DMS79 (cell line): ENCODE results near the gene ULBP1.
"Not testable (repeated sequence)": the region's sequence is repeated elsewhere in the genome, so short reads cannot be mapped to it uniquely, and the experiment has no call there.

ENCODE experiments used
- DNase-seq: peaks from one replicate; lab custom pipeline; 2025; lab: John Stamatoyannopoulos, UW

Gene ULBP1

DNA sequence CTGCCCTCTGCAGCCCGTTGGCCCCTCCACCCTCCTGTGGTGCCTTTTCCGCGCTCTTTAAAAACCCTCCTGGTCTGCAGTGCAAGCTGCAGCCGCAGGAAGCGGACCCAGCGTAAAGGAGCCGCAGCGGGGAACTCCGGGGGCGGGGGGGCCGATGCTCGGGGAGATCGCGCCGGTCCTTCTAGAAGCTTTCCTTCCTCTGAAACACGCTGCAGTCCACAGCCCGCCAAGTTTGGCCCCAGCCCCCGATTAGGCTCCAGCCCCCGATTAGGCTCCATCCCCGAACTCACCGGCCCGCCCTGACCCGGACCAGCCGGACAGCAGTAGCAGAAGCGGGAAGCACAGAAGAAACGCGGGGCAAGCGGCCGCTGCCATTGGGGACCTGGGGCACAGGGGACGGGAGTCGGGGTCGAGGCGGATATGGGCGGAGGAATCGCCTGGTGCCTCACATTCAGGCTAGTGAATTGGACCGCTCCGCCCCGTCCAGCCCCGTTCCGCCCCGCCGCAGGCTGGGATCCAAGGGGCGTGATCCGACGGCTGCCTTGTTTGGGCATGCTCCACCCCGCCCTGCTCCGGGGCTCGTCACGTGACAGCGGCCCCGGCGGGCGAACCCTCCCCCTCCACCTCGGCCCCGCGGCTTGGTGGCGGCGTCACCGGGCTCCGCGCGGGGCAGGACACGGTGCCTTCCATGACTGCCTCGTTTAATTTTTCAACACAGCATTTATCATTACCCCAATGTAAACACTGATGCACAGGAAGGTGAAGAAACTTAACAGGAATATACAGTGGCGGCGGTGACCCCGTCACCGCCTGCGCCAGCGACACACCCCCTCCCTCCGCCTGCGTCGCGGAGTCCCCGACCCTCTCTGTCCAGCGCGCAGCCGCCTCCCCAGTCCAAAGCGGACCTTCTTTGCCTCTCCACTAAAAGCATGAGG lies 41.3 kb downstream of the ULBP1 start:
- DNase-seq, result peak; percentile 76

DNA sequence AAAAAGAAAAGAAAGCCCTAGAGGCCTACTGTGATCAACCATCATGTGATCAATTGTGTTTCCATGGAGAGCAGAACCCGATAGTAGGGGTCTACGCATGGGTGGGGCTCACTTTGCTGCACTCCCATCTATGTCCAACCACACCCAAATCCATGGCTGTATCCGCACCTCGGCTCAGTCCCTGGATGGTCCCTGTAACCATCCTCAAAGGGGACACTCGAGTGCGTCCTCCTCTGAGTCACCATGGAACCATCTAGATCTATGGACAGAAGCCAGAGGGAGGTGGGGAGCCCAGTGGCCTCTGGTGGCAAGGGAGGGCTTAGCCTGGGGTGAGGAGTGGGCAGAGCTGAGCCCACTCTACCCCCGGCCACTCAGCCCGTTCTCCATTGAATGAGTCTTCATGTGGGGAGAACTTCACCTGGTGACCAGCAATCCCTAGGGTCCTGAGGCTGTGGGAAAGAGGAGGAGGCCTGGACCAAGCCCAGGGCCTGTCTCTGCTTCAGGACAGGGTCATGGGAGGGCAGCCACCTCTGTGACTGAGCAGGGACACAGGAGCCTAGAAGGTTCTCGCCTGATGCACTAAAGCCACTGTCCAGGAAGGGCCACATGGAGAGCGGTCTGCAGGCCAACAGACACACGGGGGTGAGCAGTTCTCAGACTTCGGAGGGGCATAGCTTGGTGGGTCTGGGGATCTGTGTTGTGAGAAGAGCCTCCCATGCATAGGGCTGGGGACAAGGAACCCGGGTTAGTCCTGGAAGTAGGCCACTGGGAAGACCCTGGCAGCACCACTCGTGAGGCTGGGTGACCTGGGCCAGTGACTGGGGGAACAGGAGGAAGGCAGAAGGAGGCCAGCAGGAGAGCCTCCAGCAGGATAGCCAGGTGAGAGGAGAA lies 42.3 kb downstream of the ULBP1 start:
- no peak for DNase-seq

- no peak for DNase-seq
Measured at GRCh38 chr6:150006961-150007464, 43.3 kb downstream of the ULBP1 start.

DNA sequence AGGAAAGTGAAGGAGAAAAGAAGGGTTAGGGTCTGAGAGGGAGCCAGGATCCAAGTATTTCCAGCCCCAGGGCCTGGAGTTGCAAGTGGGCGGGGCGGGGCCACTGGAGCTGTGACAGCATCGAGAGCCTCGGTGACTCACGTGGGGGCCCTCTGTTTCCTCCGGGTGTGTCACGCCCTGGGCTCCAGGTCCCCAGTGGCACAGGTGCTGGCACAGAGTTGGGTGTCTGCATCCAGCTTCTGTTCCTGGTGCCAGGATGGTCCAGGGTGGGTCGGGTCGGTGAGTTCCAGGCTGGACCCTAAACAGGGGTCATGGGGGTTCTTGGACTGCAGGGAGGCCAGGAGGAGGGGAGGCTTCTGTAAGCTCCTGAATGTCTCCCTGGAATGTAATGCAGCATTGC lies 44.8 kb downstream of the ULBP1 start:
- no peak for DNase-seq

DNA sequence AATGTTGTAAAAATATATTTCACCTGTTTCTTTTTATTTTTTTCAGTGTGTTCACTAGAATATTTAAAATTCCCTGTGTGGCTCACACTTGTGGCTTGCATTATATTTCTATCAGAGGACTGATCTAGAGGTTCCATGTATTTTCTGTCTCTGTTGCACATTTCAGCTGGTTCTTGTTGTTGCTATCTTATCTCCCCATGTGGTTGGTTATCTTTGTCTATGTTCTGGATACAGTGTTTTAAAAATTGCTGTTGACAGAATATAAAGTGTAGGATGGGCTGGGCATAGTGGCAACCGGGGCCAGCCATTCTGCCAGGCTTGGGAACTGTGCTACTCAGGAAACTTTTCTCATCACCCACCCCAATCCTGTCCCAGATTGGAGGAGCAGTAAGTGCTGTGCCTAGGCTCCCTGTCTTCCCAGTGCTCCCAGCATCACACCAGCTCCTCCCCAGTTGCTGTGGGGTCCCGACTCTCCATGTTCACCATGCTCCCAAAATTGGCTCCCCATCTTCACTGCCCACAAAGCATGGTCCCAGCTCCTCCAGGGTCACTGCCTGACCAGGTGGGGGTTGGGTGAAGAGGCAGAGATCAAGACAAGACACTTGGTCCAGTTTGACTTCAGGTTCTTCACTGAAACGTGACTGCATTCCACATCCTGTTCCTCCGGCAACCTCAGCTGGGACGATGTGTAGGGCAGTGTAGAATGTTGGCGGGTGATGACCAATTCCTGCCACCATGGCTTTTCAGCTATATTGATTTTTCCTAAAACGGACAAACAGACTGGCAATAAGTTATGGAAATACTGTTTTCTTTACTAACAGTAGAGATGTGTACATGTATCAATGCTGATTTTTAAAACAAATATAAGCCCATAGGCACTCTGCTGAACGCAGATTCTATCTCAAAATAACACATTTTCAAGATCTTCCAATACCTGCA lies 49.4 kb downstream of the ULBP1 start:
- DNase-seq, result not testable (repeated sequence)

- not testable (repeated sequence) for DNase-seq
Measured at GRCh38 chr6:150013785-150014622, 50.3 kb downstream of the ULBP1 start.

GRCh38 chr6:150014623-150015280 lies 51.0 kb downstream of the ULBP1 start:
- DNase-seq, result not testable (repeated sequence)

- not testable (repeated sequence) for DNase-seq
Measured at GRCh38 chr6:150015281-150016001, 51.7 kb downstream of the ULBP1 start.

DNA sequence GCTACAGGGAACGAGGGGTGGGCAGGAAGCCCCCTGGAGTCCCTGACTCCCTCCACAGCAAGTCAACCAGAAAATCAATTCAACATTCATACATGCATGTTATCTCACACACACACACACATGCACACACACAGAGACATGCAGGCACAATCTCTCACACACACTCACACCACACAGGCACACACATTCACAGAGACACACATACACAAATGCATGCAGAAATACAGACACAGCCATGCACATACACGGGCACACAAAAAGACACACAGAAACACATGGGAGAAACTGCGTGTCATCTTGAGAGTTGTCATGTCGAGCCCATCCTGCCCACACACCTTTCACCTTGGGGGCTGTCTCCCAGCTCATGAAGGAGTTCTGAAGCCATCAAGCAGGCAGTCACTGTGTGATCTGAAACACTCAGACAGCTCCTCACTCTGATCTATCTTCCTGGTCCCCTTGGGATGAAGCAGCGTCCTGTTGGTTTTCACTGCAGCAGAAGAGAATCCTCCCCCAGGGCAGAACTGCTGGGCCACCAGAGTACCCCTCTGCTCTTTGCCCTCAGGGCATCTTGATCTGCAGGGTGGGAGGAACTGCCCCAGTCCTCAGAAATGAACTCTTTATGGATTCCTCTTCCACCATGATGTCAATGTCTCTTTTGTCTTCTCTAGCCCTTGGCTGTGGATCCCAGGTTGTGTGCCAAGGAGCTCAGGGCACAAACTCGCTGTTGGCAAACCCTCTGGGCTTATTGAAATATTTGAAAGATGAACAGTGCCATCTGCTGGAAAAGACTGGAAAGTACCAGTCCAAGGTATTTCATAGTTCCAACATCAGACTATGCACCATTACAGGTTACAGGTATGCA lies 52.8 kb downstream of the ULBP1 start:
- peak; percentile 58 for DNase-seq

DNA sequence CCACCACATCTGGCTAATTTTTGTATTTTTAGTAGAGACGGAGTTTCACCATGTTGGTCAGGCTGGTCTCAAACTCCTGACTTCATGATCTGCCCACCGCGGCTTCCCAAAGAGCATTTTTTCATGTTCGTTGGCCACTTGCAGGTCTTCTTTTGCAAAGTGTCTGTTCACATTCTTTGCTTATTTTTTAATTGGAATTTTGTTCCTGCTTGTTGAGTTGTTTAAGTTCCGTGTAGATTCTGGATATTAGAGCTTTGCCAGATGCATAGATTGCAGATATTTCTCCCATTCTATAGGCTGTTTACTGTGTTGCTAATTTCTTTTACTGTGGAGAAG lies 53.4 kb downstream of the ULBP1 start:
- not testable (repeated sequence) for DNase-seq

DNA sequence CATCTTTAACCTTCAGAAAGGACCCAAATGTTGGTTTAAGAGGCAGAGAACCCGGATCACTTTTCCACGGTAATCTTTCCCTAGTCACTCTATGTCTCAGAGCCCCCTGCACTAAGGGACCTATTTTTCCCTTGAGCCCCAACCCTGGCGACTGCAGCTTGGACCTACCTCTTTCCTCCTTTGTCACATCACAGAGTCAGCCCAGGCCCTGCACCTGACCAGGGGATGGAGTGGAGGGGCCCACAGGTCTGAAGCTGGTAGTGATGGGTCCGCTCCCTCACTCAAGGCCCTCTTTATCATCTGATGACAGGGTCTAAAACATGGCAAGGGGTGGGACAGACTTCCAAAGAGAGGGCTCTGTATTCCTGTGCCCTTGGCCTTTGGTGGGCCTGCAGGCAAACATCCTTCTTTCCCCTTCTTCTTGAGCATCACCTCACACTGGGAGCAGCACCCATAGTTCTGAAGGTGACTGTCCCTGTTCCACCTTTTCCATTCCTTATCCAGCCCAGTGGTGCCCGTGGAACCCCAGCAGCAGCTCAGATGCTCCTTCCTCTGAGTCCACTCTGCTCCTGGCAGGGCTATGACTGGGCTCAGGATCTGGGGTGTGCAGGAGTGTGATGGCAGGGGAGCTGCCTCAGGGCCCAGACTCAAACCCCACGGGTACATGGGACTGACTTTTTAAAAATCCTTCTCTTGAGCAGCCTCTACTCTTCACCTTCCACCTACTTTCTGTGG lies 55.3 kb downstream of the ULBP1 start:
- DNase-seq, result no peak

DNA sequence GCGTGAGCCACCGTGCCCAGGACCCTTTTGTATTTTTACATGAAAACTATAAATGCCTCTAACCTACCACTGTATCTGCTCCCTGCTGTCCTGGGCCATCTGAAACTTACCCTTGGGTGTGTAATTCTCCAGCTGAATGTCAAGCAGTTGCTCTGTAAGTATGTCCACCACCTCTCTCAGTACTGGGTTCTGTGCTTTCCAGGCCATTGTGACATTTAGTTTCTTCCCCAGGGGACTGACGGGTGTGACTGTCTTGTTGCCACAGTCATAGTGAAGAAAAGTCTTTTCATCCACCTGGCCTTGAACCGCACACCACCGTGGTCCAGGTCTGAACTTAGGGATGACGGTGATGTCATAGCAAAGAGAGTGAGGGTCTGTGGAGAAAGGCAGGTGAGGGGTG lies 58.1 kb downstream of the ULBP1 start:
- DNase-seq, result not testable (repeated sequence)
